Transverse colon (tissue), 4 donors: ENCODE results near the gene DELE1.

Experiments used
- EP300 ChIP-seq: sonication (generic); formaldehyde crosslinking; IDR thresholded peaks from one replicate; pipeline ENCODE4 v1.6.1; 2017; ENCODE audit warnings: antibody characterized with exemption, low read depth
- POLR2A ChIP-seq: fragments of 450-650 bp; IDR thresholded peaks from one replicate; pipeline ENCODE4 v1.6.1; 2016; ENCODE audit warnings: antibody characterized with exemption, mild to moderate bottlenecking, moderate library complexity
- POLR2AphosphoS5 ChIP-seq, 3 donors: sonication (generic); formaldehyde crosslinking; IDR thresholded peaks; one replicate each; pipeline ENCODE4 v1.6.1; 2016; ENCODE audit warnings: antibody characterized with exemption in 3 of 3
- TF ChIP-seq, protein P1 (sequence below), 5 experiments: fragments of 200-600 bp in 3 of 5; fragments of 450-650 bp in 2 of 5; sonication (generic) in 3 of 5; IDR thresholded peaks; 1 replicate in 2 of 5; 2 replicates in 3 of 5; pipeline ENCODE4 v1.5.1; 2016 to 2017; ENCODE audit warnings: antibody characterized with exemption in 5 of 5, inconsistent platforms in 3 of 5, mild to moderate bottlenecking in 2 of 5, moderate library complexity in 1 of 5

DNA sequence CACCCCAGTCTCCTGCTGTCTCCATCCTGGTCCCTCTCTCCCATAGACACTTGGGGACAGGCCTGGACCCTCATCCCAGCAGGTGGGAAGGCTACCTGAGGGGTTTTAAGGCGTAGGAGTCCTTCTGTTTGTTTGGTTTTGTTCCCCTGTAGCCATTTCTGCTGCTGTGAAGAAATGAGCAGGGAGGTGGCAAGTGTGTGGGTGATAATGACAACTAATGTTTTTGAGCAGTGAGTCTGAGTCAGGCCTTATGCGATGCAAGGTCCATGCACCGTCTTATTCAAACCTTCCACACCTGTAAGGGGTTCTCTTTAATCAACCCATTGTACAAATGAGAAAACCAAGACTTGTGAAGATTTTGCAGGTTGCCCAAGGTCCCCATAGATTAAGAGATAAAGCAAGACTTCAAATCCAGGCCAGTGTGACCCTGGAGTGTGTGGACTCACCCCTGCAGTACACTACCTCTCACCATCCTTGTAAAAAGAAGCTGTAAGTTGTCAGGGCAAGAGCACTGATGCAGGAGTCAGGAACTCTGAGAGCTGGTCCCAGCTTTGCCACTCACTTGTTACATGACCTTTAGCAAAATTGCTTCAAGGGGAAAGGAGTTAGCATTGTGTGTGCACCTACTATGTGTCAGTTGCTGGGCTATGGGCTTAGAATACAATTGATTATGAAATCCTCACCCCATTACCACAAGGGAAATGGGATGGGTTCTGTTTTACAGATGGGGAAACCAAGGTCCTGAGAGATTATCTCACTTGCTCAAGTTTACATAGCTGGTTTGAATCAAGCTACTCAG lies 26.7 kb downstream of the DELE1 start:
- no peak for TF ChIP-seq POLR2AphosphoS5 (IDR thresholded peaks at IDR 0.05)
- no peak for TF ChIP-seq POLR2A
- TF ChIP-seq, protein P1, sequence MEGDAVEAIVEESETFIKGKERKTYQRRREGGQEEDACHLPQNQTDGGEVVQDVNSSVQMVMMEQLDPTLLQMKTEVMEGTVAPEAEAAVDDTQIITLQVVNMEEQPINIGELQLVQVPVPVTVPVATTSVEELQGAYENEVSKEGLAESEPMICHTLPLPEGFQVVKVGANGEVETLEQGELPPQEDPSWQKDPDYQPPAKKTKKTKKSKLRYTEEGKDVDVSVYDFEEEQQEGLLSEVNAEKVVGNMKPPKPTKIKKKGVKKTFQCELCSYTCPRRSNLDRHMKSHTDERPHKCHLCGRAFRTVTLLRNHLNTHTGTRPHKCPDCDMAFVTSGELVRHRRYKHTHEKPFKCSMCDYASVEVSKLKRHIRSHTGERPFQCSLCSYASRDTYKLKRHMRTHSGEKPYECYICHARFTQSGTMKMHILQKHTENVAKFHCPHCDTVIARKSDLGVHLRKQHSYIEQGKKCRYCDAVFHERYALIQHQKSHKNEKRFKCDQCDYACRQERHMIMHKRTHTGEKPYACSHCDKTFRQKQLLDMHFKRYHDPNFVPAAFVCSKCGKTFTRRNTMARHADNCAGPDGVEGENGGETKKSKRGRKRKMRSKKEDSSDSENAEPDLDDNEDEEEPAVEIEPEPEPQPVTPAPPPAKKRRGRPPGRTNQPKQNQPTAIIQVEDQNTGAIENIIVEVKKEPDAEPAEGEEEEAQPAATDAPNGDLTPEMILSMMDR (IDR thresholded peaks at IDR 0.05): no peak
- no peak for TF ChIP-seq EP300
